Lower leg skin (tissue), 4 donors: ENCODE measurements around the gene RSPO1. TPM values are rescaled to one million over a fixed set of nuclear protein-coding genes. Genes with fewer than 3 reads are reported as not detected.

ENCODE experiments used
- DNase-seq, 2 donors: peaks; one replicate each; pipeline ENCODE4 v3.0.0-alpha.2; 2019; ENCODE audit warnings: low spot score in 2 of 2
- H3K4me3 ChIP-seq: fragments of 200-600 bp; sonication (generic); 2 replicates; pipeline ENCODE4 v1.5.1; 2017; ENCODE audit warnings: mild to moderate bottlenecking, low read depth; ENCODE audit not compliant: poor library complexity, severe bottlenecking
- POLR2A ChIP-seq, 2 donors: fragments of 450-650 bp; IDR thresholded peaks; one replicate each; pipeline ENCODE4 v1.6.1; 2016 to 2017; ENCODE audit warnings: antibody characterized with exemption in 2 of 2, mild to moderate bottlenecking in 1 of 2, moderate library complexity in 1 of 2
- WGBS, 2 donors: methylation state at CpG; one replicate each; pipeline ENCODE4 v1.1.5; 2018; 5-methylcytosine and 5-hydroxymethylcytosine counted together
- intact Hi-C: fragments of 100-400 bp; cut with DNase I; formaldehyde crosslinking; loops from one replicate; pipeline ENCODE4 v1.15.0; 2023; ENCODE audit warnings: low total_unique reads
- total RNA-seq, 4 donors: library from RNA; depleted of rRNA; stranded (reverse); fragments of >200 nt; gene quantifications; one replicate each; pipeline ENCODE4 v1.1.0, GENCODE V29; 2016
- TF ChIP-seq, protein P1 (sequence below), 3 donors: fragments of 450-650 bp; IDR thresholded peaks; one replicate each; pipeline ENCODE4 v1.5.1; 2016; ENCODE audit warnings: antibody characterized with exemption in 3 of 3, mild to moderate bottlenecking in 3 of 3, moderate library complexity in 2 of 3

RSPO1 gene
- total RNA-seq, 4 donors from 2014 or later = 1.1 to 9.4 (median 6.2) TPM

DNA sequence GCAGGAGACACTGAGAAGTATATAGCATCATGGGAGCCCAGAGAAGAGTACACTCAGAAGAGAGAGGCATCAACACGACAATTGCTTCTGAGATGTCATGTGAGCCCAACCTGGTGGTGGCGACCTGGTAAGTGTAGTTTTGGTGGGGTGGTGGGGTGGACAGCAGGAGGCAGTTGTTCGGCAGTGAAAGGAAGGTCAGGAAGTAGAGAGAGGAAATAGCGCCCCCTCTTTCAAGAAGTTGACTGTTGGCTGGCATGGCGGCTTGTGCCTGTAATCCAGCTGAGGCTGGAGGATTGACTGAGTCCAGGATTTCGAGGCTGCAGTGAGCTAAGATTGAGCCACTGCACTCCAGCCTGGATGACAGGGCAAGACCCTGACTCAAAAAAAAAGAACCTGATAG is 12.6 kb downstream of the RSPO1 start:
- no peak for DNase-seq
- TF ChIP-seq, protein P1, sequence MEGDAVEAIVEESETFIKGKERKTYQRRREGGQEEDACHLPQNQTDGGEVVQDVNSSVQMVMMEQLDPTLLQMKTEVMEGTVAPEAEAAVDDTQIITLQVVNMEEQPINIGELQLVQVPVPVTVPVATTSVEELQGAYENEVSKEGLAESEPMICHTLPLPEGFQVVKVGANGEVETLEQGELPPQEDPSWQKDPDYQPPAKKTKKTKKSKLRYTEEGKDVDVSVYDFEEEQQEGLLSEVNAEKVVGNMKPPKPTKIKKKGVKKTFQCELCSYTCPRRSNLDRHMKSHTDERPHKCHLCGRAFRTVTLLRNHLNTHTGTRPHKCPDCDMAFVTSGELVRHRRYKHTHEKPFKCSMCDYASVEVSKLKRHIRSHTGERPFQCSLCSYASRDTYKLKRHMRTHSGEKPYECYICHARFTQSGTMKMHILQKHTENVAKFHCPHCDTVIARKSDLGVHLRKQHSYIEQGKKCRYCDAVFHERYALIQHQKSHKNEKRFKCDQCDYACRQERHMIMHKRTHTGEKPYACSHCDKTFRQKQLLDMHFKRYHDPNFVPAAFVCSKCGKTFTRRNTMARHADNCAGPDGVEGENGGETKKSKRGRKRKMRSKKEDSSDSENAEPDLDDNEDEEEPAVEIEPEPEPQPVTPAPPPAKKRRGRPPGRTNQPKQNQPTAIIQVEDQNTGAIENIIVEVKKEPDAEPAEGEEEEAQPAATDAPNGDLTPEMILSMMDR (IDR thresholded peaks at IDR 0.05) = no peak
- TF ChIP-seq POLR2A (IDR thresholded peaks at IDR 0.05) = no peak
- 59 to 60% methylated on average over 6 of the region's 6 CpGs for WGBS, 2 donors
- H3K4me3 ChIP-seq = no peak overlapping the region
- intact Hi-C loops = no loop called here

DNA sequence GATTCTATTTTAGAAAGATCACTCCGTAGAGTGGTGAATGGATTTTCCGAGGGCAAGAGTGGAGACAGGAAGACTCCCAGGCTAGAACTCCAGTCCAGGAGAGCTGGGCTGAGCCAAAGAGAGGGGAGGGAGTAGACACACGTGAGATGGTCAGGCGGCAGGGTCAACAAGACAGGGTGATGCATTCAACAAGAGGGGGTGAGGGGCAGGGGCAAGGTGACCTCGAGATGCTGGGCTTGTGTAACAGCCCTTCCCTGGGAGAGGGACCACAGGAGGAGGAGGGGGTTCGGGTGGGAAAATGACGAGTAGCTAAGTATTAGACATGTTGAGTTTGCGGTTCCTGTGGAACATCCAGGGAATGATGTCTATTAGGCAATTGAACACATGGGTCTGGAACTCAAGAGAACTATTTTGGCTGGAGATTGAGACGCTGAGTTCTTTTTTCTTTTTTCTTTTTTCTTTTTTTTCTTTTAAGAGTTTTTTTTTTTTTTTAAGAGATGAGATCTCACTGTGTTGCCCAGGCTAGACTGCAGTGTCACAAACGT is 13.3 kb downstream of the RSPO1 start:
- DNase-seq = peak in 1 of 2 donors; percentile 23
- TF ChIP-seq, protein P1 (IDR thresholded peaks at IDR 0.05) = no peak
- no peak for TF ChIP-seq POLR2A (IDR thresholded peaks at IDR 0.05)
- H3K4me3 ChIP-seq = no peak overlapping the region
- 51 to 54% methylated on average over 10 of the region's 10 CpGs for WGBS, 2 donors
- intact Hi-C loops = no loop called here

DNA sequence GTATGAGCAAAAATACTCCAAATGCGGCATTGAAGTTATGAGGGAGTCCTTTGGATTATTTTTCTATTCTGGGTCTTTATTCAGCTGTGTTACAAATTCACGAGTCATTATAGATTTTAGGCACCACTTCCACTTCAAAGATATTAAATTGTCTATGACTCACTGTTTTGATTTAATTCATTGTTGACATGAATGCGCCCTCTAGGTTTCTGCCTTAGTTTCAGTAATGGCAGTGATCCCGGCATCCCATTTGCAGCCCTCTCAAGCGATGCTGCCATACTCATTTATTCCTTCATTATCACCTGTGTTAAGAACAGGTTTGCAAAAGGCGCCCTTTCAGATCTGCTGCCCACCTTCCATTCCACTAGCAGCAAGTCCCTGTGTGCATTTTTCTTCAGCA is 14.0 kb downstream of the RSPO1 start:
- TF ChIP-seq, protein P1 (IDR thresholded peaks at IDR 0.05) = no peak
- no peak for TF ChIP-seq POLR2A (IDR thresholded peaks at IDR 0.05)
- intact Hi-C loops = no loop called here
- WGBS, 2 donors = 59 to 74% methylated on average over 6 of the region's 6 CpGs
- no peak overlapping the region for H3K4me3 ChIP-seq
- no peak for DNase-seq

DNA sequence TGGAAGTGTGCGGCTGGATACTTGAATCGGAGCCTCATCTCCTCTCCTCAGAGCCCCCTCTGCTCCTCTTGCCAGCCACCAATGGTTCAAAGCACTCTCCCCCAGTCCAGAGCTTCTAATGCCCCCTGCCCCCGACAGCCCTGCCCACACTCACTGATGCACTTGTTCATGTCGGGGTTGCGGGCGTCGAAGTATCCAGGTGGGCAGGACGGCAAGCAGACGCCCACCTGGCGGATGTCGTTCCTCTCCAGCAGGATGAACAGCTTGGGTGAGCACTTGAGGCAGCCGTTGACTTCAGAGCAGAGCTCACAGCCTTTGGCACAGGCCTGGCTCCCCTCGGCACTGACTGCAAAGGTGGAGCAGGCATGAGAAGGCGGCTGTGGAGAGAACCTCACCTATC is 18.4 kb downstream of the RSPO1 start:
- no peak for TF ChIP-seq POLR2A (IDR thresholded peaks at IDR 0.05)
- TF ChIP-seq, protein P1 (IDR thresholded peaks at IDR 0.05) = no peak
- no peak for DNase-seq
- WGBS, 2 donors = 80 to 88% methylated on average over 14 of the region's 14 CpGs
- intact Hi-C loops = no loop called here
- H3K4me3 ChIP-seq = no peak overlapping the region

DNA sequence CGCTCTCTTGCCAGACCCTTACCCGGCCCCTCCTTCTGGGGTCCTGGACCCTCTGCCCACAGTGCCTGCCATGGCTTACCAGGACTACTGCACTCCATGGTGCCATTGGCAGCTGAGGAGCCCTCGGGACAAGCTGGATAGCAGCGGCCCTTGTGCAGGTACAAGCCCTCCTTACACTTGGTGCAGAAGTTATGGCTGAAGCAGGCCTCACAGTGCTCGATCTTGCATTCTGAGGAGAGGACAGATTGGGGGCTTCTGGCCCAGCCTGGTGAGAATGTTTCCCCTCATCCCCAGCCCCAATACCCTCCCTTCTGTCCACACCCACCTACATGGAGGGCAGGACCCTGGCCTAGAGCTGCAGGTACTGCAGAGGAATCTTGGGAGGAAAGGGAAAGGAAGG is 20.6 kb downstream of the RSPO1 start:
- 87 to 96% methylated on average over 3 to 5 of the region's 5 CpGs for WGBS, 2 donors
- H3K4me3 ChIP-seq = no peak overlapping the region
- TF ChIP-seq, protein P1 (IDR thresholded peaks at IDR 0.05) = no peak
- no peak for TF ChIP-seq POLR2A (IDR thresholded peaks at IDR 0.05)
- DNase-seq = no peak
- intact Hi-C loops = no loop called here

DNA sequence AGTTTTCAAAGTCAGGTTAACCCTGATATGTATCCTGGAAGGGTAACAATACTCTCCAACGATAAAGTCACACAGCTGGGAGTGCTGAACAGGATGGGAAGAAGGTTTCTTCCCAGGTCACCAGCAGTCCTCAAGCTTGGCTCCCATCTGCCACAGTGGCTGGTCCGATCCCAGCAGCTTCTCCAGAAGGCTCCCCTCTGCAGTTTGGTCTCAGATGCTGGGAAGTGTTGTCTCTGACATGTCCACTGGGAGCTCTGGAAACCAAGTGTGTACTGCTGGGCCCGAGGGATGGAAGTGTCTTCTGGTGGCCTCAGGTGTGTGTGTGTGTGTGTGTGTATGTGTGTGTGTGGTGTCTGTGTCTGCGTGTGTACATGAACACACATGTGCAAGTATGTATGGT is 22.5 kb downstream of the RSPO1 start:
- H3K4me3 ChIP-seq = no peak overlapping the region
- TF ChIP-seq, protein P1 (IDR thresholded peaks at IDR 0.05) = no peak
- no peak for TF ChIP-seq POLR2A (IDR thresholded peaks at IDR 0.05)
- intact Hi-C loops = no loop called here
- 67 to 74% methylated on average over 4 of the region's 4 CpGs for WGBS, 2 donors
- no peak for DNase-seq
